HG03095 (cell line): ENCODE measurements around the gene CABCOCO1.

Experiments
- ATAC-seq: cut with Tn5 transposase; IDR thresholded peaks from one replicate; pipeline ENCODE4 v1.9.1; 2021; ENCODE audit warnings: moderate library complexity; ENCODE audit not compliant: unreplicated experiment

Gene CABCOCO1

GRCh38 chr10:61779950-61780659 lies 117.4 kb downstream of the CABCOCO1 start:
- ATAC-seq, result no peak

- no peak for ATAC-seq
These were observed 118.0 kb downstream of the CABCOCO1 start for GRCh38 chr10:61780732-61781131.

DNA sequence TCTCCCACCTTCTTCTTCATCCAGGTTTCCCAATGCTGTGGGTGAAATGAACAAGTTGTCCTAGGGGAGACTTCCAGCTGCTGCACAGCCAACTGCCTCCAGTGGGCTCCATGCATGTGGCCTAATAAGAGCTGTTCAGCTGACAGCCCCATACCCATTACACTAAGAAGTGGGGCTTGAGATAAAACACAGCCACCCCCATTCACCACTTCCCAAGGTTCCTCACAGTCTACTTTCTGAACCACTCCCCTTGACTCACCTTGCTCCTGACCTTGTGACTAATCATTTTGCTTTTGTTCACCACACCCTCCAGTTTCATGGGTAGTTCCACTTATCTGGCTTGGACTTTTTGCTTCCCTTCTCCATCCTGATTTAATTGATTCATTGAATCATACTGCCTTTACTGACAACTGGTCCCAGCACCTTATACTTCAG lies 119.3 kb downstream of the CABCOCO1 start:
- no peak for ATAC-seq

- no peak for ATAC-seq
These were observed 121.8 kb downstream of the CABCOCO1 start for GRCh38 chr10:61784354-61785133.

DNA sequence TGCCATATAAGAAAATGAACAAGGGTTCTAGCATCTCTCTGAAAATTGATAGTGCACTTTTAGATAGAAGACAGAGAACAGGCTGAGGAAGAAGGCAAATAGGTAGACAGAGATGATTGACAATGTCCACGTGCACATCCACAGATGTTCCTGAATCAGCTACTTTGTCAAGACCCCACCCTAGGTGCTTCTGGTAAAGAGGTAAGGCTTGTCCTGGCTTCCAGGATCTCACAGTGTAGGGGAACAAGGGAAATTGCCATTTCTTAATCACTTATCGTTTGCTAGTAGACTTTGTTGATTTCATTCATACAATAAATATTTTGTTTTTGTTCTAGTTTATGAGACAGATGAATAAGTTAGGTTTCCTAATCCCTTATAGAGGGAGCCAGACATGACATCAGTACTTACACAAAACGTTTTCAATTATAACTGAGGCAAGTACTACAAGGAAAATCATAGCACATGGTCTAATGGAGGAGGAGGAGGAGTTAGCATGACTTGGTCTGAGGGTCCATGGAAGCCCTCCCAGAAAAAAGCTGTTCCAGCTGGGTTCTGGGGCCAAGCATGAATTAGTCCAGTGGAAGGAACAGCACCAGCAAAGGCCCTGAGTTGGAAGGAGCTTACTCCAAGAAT lies 122.9 kb downstream of the CABCOCO1 start:
- no peak for ATAC-seq

GRCh38 chr10:61786728-61787127 lies 124.0 kb downstream of the CABCOCO1 start:
- ATAC-seq, result peak; percentile 98

- ATAC-seq, result no peak
These were observed 124.4 kb downstream of the CABCOCO1 start for GRCh38 chr10:61787170-61787569.

DNA sequence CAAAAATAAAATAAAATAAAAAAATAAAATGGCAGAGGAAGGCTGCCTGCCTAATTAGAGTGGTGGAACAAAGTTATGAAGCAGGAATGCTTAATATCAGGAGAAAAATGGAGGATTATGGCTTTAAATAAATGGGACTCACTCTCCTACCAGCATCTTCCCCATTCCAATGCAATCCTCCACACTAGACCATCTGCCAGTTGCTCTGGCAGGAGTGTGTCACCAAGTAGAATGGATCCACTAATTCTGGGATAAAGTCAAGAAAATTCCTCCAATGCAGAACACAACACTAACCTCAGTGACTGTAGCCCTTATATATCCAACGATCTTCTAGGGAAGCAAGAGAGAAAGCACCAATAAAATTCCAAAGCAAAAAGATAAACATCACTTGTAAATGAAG lies 126.3 kb downstream of the CABCOCO1 start:
- no peak for ATAC-seq

DNA sequence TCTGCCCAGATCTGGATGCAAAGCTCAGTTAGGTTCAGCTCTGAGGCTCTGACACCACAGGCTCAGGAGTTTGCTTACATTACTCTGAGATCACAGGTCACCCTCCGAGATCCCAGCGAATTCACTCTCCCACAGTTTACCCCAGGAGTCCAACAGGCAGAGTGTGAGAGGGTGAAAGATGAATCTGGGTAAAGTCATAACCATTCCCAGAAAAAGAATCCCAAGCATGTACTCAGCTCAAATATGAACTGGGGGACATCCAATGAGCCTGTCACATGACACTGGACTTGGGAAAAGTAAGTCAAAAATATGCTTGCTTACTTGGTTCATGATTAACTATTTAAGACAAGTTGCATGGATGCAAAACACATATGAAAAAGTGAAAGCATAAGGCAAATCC lies 128.5 kb downstream of the CABCOCO1 start:
- no peak for ATAC-seq

- ATAC-seq, result no peak
These were observed 129.5 kb downstream of the CABCOCO1 start for GRCh38 chr10:61792097-61792716.

DNA sequence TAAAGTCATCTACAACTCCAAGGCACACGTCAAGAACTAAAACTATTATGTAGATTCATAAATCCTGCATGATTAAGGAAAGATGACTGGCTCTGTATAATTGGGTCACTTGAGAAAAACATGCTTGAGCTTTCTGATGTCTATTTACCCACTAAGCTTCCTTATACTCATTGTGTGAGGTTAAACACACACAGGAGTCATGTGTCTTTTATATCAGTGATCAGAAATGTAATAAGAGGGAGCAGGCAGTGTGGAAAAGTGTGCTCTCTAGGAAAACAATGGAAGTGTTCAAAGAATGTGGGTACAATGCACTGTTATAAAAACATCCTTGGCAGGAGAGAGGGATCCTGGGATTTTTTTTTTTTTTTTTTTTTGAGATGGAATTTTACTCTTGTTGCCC lies 130.2 kb downstream of the CABCOCO1 start:
- no peak for ATAC-seq

DNA sequence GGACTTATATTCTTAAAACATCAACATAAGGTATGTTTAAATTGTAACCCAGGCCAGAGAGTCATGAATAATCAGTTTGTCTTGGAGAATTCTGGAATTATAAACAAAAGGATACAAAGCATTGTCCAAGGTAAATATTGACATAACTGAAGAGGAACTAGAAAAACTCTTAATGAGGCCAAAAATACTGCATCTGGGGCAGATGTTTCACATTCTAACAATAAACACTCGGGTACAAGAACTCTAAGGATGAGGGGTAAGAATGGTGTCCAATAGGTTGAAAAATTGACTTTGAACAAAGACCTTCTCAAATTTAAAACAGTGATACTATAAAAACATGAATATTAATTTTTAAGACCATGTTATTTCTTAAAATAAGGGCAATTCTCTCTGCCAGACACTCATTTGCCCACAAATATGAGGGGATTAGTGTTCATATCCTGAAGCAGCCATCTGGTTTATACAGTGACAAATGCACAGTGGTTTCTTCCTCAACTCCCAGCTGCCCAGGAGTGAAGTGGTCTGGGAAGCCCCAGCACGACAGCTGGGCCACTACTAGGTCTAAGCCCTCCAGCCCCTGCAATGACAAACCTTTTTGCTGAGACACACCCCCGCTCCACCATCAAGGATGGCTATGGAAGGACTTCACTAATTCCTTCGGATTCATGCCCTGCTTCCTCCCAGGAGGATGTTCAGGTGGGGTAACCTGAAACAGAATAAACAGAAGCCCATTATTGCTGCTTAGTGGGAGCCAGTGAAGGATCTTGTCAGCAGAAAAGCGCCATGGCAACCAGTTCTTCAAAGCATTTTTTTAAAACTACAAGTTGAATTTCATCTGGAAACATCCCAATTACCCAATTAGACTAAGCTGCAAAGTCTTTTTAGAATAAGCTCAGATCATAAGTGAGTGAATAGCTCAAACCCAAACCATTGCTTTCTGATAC lies 131.3 kb downstream of the CABCOCO1 start:
- ATAC-seq, result no peak

- ATAC-seq, result no peak
These were observed 132.4 kb downstream of the CABCOCO1 start for GRCh38 chr10:61795147-61795546.

GRCh38 chr10:61795551-61795950 lies 132.8 kb downstream of the CABCOCO1 start:
- no peak for ATAC-seq

- no peak for ATAC-seq
These were observed 134.1 kb downstream of the CABCOCO1 start for GRCh38 chr10:61796785-61797184.

GRCh38 chr10:61797304-61798153 lies 134.8 kb downstream of the CABCOCO1 start:
- no peak for ATAC-seq

GRCh38 chr10:61798713-61799112 lies 136.0 kb downstream of the CABCOCO1 start:
- no peak for ATAC-seq

GRCh38 chr10:61801484-61801883 lies 138.8 kb downstream of the CABCOCO1 start:
- no peak for ATAC-seq

DNA sequence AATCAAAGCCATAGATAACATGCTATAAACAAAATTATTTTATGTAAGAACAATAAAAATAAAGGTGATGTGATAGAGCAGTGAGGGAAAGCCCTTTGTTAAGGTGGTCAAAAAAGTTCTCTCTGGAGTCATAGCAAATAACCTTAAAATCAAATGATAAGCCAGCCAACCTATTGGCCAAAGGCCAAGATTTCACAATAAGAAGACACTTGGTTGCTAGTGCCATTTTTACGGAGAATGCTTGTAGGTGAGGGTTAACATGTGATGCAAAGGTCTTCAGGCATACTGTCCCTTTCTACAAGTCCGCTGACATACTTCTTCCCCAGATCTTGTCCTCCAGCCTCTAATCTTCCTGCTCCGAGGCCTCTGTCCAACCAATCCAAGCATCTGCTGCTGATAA lies 140.5 kb downstream of the CABCOCO1 start:
- no peak for ATAC-seq
